ENCODE measurements around the gene BRSK2.

GRCh38 chr11:1482581-1483444 is 93.1 kb downstream of the BRSK2 start:
- no peak for TF ChIP-seq FOS (IDR thresholded peaks at IDR 0.05; ENCODE audit: low read depth, low read length)
- TF ChIP-seq CTCF (conservative IDR thresholded peaks at IDR 0.05; ENCODE audit: low read depth, low read length): no peak

All from IMR-90 (cell line).